Ectodermal cell (in vitro differentiated cells): ENCODE results near the gene ATP5F1D.

Experiments used
- H3K27ac ChIP-seq: 2 replicates; pipeline ENCODE4 v1.7.0; 2013; ENCODE audit warnings: mild to moderate bottlenecking, low read depth, low read length; ENCODE audit not compliant: insufficient read depth, poor library complexity, severe bottlenecking
- H3K27me3 ChIP-seq: 2 replicates; pipeline ENCODE4 v1.7.0; 2013; ENCODE audit warnings: mild to moderate bottlenecking, low read length; ENCODE audit not compliant: insufficient read depth, control insufficient read depth, poor library complexity, severe bottlenecking
- H3K36me3 ChIP-seq: one replicate; pipeline ENCODE4 v1.7.0; 2013; ENCODE audit warnings: low read length; ENCODE audit not compliant: control insufficient read depth, insufficient read depth
- H3K4me1 ChIP-seq: one replicate; pipeline ENCODE4 v1.7.0; 2013; ENCODE audit warnings: low read length; ENCODE audit not compliant: control insufficient read depth, insufficient read depth
- H3K4me3 ChIP-seq: 2 replicates; pipeline ENCODE4 v1.7.0; 2013; ENCODE audit warnings: low read depth, low read length, control low read depth; ENCODE audit not compliant: insufficient read depth
- H3K9me3 ChIP-seq: 2 replicates; pipeline ENCODE4 v1.7.0; 2013; ENCODE audit warnings: mild to moderate bottlenecking, low read length, moderate library complexity; ENCODE audit not compliant: control insufficient read depth
- WGBS, 2 experiments: methylation state at CpG; one replicate each; pipeline ENCODE4 v1.1.7; 2013; ENCODE audit warnings: missing lambda C conversion rate in 2 of 2; 5-methylcytosine and 5-hydroxymethylcytosine counted together

ATP5F1D gene

DNA sequence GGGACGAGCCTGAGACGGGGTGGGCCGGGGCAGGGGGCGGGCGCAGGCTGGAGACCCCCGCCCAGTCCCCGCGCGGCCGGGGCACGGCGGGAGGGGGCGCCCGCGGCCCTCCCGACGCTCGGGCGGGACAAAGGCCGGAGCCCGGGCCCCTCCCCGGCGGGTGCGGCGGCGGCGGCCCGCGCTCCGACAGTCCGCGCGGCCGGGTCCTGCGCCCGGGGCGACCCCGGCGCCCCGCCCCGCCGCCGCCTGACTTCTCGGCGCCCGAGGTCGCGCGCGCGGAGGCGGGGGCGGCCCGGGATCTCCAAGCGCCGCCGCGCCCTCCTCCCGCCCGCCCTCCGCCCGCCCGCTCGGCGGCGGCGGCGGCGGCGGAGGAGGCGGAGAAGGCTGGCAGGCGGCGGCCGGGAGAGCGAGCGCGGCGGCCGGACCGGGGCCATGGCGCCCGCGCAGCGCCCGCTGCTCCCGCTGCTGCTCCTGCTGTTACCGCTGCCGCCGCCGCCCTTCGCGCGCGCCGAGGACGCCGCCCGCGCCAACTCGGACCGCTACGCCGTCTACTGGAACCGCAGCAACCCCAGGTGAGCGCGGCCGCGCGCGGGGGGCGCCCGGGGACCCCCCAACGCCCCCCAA lies 44.3 kb downstream of the ATP5F1D start, which contains the start of gene EFNA2:
EFNA2 (plus strand) TSS at position 137 of the 624 bp plus-strand sequence; CDS start at position 433, 296 bp downstream.
- peak within 1 kb of the TSS; percentile 56 for H3K4me3 ChIP-seq
- H3K4me1 ChIP-seq: peaks cover 17% of the 10 kb centered on the region
- H3K27ac ChIP-seq: no peak within 1 kb of the TSS
- H3K27me3 ChIP-seq: peaks cover 31% of the 10 kb centered on the region
- no peaks in the 10 kb centered on the region for H3K9me3 ChIP-seq
- no peaks in the 10 kb centered on the region for H3K36me3 ChIP-seq
- WGBS, 2 experiments: 0 to 1% methylated on average over 113 of the region's 113 CpGs

DNA sequence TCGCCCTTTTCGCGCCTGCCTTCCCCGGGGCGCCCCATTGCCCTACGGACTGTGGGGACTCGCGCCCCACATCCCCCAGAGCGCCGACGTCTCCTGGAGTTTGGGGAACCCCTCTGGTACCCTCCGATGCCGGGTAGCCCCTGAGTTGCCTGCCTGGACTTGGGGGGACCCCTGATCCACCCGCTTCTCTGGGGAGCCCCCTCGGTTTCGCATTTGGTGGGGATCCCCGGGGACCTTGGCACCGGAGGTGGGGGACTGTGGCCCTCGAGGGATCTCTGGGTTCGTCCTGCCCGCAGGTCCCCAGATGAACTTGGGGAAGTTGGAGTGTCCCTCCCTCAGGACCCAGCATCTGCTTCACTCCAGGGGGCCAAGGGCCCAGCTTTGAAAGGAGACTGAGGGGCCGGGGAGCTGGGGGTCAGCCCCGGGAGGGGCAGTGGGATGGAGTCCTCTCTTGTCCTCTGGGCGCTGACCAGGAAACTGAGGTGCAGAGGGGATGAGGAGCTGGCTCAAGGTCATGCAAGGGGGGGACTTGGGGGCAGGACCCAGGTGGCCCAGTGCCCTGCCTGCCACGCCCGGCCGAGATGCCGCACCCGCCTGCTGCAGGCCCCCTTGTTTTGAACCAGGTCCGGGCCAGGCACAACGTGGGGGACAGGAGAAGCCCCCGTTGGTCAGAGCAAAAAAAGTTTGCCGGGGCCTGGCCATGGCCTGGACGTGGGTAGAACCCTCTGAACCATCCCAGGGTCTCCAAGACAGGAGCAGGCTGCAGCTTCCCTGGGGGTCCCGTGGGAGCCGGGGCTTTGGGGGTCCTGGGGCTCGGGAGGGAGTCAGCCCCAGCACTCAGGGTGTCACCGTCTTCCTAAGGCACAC lies 45.2 kb downstream of the ATP5F1D start:
- H3K27me3 ChIP-seq: peaks cover 31% of the 10 kb centered on the region
- WGBS, 2 experiments: 49 to 54% methylated on average over 38 of the region's 38 CpGs
- no peak overlapping the region for H3K27ac ChIP-seq
- H3K4me3 ChIP-seq: peak overlapping the region; percentile 56
- no peaks in the 10 kb centered on the region for H3K36me3 ChIP-seq
- H3K9me3 ChIP-seq: no peaks in the 10 kb centered on the region
- H3K4me1 ChIP-seq: peaks cover 17% of the 10 kb centered on the region

DNA sequence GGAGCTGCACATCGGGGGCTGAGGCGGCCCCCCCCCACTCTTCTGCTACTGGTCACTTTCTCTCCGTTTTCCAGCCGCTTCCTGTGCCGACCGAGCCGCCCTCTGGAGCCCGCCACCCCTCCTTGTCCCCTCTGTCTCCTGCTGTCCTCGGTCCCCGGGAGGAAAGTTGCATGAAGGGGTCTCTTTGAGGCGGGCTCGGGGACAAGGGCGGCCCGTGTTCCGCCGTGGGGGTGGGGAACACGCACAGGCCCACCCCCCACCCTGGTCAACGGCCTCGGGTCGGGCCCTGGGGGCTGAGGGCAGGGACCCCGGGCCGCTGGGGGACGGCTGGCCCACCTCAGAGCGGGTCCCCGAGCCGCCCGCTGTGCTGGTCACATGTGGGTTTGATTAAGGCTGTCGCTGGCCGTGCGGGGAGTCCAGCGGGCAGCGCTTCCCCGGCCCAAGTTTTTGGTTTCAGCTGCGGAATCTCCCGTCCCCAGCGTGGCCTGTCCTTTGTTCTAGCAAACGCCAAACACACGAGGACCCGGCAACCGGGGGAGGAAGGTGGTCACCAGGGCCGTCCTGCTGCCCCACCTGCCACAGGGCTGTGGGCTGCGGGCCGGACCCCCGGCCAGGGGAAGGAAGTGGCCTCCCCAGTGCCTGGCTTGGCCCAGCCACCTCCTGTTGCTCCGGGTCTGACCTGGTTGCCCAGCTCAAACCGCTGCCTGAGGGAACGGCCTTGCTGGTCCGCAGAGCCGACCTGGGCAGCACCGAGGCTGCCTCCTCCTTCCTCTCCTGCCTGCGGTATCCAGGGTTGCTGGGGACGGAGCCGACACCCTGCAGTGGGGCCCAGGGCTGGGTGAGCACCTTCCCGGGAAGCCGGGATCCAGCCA lies 46.0 kb downstream of the ATP5F1D start:
- H3K4me1 ChIP-seq: peaks cover 17% of the 10 kb centered on the region
- H3K4me3 ChIP-seq: peak overlapping the region; percentile 56
- H3K27ac ChIP-seq: no peak overlapping the region
- WGBS, 2 experiments: 59 to 60% methylated on average over 55 of the region's 55 CpGs
- peaks cover 31% of the 10 kb centered on the region for H3K27me3 ChIP-seq
- H3K36me3 ChIP-seq: no peaks in the 10 kb centered on the region
- H3K9me3 ChIP-seq: no peaks in the 10 kb centered on the region

DNA sequence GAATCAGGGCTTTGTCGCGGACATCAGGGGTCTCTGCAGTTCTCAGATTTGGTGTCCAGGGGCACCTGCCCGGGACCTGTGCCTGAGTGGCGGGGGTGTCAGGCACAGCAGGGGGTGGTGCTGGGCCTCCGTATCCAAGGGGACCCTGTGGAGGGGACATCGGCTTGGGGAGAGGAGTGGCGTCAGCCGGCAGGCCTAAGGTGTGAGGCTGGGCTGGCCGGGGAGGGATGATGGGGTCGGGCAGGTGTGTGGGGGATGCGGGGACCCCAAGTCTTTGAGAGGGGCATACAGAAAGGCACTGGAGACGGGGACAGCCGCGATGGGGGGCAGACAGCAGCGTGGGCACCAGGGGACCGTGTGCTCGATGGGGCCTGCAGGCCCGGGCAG lies 46.7 kb downstream of the ATP5F1D start:
- H3K27ac ChIP-seq: no peak overlapping the region
- H3K27me3 ChIP-seq: peaks cover 31% of the 10 kb centered on the region
- H3K9me3 ChIP-seq: no peaks in the 10 kb centered on the region
- no peak overlapping the region for H3K4me3 ChIP-seq
- WGBS, 2 experiments: 92 to 93% methylated on average over 18 of the region's 18 CpGs
- H3K36me3 ChIP-seq: no peaks in the 10 kb centered on the region
- peaks cover 15% of the 10 kb centered on the region for H3K4me1 ChIP-seq

DNA sequence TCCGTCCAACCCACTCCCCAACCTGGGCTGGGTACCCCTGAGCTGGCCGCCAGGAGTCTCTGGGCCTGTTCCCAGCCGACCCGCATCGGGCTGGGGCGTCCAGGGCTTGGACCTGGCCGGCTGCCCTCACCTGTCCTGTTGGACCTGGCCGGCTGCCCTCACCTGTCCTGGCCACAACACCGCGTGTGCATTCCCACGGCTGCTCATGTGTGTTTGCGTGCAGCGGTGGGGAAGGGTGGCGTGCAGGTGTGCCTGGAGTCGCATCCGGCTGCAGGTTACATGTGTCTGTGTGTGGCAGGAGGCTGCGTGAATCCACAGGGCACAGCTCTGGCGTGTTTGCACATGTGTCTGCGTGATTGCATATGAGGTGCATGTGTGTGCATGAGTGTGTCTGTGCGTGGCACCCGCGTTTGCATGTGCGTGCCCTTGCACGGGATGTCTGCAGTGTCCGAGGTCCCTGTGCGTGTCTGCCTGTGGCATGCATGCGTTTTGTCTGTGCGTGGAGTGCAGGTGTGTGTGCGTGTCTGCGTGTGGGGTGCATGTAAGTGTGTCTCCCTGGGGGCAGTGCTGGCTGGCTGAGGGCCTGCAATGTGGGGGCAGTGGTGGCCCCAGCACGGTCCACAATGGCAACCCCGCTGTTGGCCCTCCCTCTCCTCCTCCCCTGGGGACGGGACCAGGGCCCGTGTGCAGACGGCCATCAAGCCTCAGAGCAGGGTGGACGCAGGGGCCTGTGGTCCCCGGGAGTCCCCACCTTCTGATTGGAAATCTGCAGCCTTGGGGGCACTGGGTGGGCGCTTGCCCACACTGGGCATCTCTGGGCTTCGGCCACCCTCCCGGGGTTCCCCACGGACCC lies 47.5 kb downstream of the ATP5F1D start:
- Histone ChIP-seq H3K27ac (no peak overlapping the region), H3K4me1 (peaks cover 13% of the 10 kb centered on the region), H3K9me3 (no peaks in the 10 kb centered on the region), H3K4me3 (no peak overlapping the region), H3K36me3 (no peaks in the 10 kb centered on the region), H3K27me3 (peaks cover 27% of the 10 kb centered on the region)
- 94 to 95% methylated on average over 41 of the region's 41 CpGs for WGBS, 2 experiments

DNA sequence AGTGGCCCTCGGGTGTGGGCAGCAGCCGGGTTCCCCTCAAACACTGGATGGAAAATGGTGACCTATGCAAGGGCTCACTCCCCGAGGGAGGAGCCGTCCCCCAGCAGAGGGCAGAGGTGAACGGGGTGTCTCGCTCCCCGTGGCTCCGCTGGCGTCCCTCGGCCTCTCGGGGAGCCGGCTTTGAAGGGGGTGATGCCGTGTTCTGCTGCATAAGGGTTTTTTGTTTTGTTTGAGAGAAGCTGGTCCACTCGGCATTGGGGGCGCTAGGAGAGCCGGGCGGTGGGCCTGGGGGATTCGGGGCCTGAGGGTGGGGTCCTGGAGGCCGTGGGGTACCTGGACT lies 48.1 kb downstream of the ATP5F1D start:
- H3K4me3 ChIP-seq: no peak overlapping the region
- H3K27me3 ChIP-seq: peaks cover 26% of the 10 kb centered on the region
- no peaks in the 10 kb centered on the region for H3K9me3 ChIP-seq
- no peak overlapping the region for H3K27ac ChIP-seq
- 94 to 96% methylated on average over 19 of the region's 19 CpGs for WGBS, 2 experiments
- H3K36me3 ChIP-seq: no peaks in the 10 kb centered on the region
- peaks cover 13% of the 10 kb centered on the region for H3K4me1 ChIP-seq

DNA sequence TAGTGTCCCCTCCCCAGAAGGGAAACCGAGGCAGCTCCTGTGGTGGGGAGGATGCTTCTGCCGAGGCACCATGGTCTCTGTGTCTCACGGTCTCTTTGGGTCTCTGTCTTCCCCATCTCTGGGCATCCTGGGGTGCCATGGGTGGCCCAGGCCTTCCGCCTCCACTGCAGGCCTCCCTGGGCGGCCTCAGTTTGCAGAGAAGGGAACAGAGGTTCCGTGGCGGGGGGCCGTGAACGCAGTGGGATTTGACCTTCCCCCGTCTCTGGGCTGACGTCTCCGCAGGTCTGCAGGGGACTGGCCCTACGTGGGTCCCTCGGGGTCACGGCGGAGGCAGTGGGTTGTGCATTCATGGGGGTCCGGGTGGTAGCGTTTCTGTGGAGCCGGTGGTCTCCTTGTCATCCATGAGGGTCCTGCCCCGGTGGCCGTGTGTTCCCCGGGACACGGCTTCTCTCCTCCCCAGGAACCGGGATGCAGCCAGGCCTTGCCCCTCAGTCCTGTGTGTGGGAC lies 48.7 kb downstream of the ATP5F1D start:
- H3K36me3 ChIP-seq: no peaks in the 10 kb centered on the region
- H3K4me3 ChIP-seq: no peak overlapping the region
- H3K27me3 ChIP-seq: peaks cover 26% of the 10 kb centered on the region
- H3K9me3 ChIP-seq: no peaks in the 10 kb centered on the region
- H3K4me1 ChIP-seq: peaks cover 13% of the 10 kb centered on the region
- no peak overlapping the region for H3K27ac ChIP-seq
- WGBS, 2 experiments: 92 to 94% methylated on average over 24 of the region's 24 CpGs

DNA sequence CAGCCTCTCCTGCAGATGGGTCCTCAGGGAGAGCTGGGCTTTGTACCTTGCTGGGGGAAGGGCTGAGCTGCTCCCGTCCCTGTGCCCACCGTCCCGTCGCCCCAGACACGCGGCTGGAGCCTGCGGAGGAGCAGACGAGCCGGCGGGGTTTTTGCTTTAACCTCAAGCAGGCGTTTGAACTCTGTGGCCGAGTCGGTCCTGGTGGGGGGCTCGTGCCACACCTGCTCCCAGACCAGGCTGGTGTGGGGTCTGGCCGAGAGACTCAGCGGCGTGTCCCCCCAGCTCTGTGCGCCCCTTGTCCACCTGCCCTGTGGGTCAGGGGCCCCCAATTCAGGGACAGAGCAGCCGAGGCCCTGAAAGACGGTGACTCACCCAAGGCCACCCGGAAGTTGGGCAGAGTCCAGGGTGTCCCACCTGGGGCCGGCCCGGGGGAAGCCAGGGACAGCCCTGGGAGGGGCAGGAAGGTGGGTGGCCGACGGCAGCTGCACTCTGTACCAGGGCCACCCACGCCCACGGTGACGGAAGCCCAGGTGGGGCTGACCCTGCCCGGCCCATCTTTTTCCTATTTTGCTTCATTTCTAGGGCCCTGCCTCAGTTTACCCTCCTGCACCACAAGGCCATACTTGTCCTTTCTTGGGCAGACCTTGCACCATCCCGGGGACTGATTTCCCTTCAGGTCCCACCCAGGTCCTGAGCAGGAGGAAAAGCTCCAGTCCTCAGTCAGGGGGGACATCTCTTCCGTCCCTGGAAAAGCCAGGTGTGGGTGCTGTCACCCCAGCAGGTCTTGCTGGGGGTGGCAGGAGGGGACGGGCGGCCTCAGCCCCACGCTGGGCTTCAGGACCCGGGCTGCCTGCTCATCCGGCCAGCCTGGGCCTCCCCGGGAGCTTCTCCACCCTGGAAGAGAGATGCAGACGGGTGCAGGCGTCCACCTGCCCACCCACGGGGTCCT lies 49.4 kb downstream of the ATP5F1D start:
- H3K9me3 ChIP-seq: no peaks in the 10 kb centered on the region
- no peak overlapping the region for H3K27ac ChIP-seq
- 90 to 91% methylated on average over 40 of the region's 40 CpGs for WGBS, 2 experiments
- H3K27me3 ChIP-seq: peaks cover 26% of the 10 kb centered on the region
- no peak overlapping the region for H3K4me3 ChIP-seq
- peaks cover 13% of the 10 kb centered on the region for H3K4me1 ChIP-seq
- H3K36me3 ChIP-seq: no peaks in the 10 kb centered on the region
